Stimulated activated naive CD4-positive, alpha-beta T cell treated with Interleukin-2 at 50 U/mL for 16 hours (primary cell): ENCODE data around the gene HPCAL1.

Experiments
- DNase-seq: peaks from one replicate; lab custom pipeline; 2025; lab: John Stamatoyannopoulos, UW

Gene HPCAL1

DNA sequence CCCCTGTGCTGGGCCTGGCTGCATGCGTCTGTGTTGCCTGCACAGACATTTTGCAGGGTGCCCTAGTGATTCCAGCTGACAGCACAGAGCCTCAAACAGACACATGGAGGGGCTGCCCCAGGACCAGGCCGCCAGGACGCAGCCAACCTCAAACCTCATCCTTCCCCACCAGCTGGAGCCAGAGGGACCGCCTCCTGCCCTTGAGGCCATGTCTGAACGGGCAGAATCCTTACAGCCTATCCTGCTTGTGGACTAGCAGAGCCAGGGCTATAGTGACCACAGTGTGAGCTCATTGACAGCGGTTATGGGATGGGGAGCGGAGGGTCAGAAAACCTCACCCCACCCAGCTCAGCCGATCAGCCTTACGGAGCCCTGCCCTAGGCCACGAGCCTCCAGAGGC, 123.0 kb downstream of the HPCAL1 start:
- no peak for DNase-seq

DNA sequence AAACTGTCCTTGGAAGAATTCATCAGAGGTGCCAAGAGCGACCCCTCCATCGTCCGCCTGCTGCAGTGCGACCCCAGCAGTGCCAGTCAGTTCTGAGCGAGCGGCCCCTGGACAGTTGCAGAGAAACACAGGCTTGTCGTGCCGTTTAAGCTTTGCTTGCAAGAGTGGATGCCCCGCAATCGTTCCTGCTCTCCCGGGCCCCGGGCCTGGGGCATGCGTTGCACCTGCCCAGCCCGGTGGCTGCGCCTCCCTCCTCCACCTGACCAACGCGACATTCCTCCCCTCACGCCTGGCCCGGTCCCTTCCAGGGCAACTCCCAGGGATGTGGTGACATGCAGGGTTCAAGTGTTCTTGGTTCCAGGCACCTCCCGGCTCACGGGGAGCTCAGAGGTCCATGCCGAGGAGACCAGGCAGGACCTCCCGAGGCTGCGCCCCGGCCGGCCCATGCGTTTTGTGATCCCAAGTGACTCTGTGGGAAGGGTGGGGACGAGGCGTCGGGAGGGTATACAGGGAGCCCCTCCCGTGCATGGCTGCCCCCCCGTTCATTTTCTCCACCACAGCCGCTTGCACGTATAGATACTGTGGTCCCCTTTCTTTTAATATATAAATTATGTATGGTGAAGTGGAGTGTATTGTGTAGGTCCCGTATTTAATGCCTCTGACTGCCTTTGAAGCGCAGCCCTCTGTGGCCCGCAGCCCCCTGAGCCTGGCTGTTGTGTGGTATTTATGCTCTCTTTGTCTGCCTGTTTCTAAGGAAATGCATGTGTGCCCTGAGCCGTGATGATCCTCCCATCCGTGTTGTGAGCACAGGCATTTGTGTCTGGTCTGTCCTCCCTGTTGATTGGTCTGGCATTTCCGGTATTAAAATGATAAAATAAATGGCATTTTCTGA, 124.3 kb downstream of the HPCAL1 start:
- no peak for DNase-seq

DNA sequence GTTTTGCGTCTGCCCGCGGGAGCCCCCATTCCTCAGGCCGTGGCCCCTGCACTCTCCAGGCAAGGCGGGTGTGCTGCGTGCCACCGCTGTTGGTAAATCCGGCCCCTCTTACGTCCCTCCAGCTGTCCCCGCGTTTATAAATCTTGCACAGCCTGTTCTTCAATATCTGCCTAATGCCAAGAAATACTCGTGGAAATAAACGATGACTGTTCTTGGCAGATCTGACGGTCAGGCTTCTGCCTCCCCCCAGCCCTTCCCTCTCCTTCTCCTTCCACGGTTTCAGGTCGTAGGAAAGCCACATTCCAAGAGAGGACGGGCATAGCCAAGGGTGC, 124.9 kb downstream of the HPCAL1 start:
- DNase-seq, result no peak

DNA sequence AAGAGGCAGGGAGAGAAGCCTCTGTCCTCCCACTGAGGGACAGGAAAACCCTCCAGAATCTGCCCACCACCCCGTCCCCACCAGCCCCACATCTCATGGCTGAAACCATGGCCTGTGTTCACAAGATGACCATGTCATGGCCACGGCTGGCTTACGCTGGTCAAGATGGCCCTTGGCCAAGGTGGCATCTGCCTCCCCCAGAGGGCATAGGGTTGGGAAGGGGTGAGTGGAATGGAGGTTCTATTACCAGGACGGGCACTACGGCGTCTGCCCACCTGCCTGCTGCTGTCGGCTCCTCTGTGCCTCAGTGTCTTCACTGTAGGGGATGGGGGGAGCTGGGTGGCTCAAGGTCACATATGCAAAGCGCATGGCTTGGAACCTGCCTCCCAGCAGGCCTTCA, 125.7 kb downstream of the HPCAL1 start:
- DNase-seq, result no peak

DNA sequence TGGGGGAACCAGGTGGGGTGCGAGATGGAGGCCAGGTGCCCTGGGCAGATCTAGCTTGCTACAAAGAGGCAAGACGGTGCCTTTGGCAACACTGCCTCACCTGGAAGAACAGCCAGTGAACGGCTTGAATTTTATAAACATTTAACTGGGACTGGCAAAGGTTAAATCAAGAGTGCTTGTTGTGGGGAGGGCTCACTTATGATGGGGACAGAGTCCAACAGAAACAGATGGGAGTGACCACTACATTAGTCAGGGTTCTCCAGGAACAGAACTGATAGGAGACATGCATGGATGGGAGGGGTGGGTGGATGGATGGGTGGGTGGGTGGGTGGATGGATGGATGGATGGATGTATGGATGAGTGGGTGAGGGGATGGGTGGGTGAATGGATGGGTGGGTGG, 126.2 kb downstream of the HPCAL1 start:
- no peak for DNase-seq

DNA sequence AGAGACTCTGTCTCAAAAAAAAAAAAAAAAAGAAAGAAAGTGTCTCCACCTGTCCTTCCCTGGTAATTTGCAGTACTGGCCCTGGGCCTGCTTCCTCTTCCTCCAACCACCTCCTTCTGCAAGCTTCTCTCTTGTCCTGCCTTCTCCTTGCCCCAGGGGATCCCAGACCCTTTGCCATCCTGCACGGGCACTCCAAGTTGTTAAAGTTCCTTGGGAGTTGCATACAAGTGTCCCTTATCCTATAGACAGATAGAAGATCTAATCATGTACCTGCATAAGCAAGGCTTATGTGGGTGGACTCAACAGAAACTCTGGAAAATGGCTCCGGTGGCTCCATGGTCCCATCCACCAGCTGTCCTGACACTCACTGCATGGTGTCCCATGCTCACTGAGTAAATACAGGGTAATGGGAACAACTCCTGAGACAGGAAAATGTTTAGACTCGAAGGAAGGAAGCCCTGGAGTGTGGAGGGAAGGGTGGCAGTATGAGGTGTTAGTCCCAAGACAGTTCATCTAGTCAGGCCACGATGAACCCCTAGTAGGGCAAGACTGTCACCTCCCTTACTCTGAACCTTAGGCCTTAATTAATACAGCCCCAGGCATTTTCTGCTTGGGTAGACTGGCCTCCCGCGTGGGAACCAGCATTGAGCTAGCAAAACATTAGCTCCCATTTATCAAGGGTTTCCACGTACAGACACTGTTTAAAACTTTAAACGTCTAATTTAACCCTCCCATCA, 128.3 kb downstream of the HPCAL1 start:
- no peak for DNase-seq

DNA sequence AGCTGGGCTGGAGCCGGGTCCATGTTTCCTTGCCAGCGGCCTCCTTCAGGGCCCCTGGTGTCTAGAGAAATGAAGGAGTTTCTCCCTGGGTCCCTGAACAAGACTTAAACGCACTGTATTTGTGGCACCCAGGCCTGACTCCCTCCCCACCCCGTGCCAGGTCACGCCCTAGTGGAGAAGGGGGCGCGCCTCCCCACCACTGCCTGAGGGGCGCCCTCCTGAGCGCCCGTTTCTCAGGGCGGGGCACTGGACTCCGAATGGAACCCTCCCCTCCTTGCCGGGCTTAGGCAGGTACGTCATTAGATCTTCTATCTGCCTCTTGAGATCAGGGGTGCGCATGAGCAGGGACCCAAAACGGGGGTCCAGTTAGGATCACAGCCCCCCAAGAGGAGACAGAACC, 129.1 kb downstream of the HPCAL1 start:
- DNase-seq, result no peak

DNA sequence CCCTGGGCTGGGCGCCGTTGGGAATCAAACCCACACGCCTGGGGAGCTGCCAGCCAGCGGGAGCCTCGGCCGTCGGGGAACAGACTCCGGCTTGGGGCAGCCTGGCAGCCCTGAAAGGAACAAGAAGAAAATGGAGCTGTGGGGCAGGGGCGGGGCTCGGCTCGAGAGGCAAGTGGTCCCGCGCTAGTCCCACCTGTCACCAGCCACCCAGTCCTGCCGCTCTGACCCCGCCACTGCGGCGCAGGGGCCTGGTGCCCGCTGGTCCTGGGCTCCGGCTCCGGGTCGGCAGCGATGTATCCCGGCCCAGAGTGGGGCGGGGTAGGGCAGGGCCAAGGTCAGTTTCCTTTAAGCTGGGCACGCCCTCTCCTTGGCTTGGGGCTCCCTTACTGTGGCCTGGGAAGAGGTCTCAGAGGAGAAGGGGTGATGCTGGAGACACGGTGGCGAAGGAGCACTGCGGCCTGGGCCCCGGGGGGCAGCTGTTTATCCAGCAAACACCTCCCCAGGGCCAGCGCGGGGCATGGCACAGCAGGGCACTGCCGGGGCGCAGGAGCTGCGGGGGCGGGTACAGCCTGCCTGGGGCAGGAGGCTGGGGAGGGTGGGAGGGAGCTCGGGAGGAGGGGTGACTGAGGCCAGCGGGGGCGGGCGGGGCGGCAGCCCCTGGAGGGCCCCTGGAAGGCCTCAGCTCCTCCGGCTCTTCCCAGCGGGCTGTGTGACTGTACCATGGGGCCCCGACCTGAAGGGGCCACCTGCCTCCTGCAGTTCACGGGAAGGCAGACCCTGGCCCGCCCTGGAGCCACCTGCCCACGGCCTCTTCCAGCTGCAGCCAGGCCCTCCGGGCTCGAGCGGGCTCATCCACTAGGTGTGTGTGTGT, 129.8 kb downstream of the HPCAL1 start:
- no peak for DNase-seq

DNA sequence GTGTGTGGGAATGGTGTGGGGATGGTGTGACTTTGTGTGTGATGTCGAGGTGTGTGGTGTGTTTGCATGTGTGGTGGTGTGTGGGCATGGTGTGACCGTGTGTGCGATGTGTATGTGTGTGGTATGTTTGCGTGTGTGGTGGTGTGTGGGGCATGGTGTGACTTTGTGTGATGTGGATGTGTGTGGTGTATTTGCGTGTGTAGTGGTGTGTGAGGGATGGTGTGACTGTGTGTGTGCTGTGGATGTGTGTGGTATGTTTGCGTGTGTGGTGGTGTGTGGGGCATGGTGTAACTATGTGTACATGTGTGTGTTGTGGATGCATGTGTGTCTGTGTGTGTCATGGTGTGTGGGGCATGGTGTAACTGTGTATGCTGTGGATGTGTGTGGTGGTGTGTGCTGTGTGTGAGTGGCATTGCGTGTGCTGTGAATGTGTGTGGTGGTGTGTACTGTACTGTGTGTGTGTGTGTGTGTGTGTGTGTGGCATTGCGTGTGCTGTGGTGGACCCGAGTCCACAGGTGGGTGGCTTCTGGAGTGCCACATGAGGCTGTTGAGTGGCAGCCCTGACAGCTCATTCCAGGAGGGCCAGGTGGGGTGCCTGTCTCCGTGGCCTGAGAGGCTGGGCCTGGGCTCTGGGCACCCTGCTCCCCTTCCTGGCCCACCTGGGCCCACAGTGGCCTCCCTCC, 130.7 kb downstream of the HPCAL1 start:
- no peak for DNase-seq

DNA sequence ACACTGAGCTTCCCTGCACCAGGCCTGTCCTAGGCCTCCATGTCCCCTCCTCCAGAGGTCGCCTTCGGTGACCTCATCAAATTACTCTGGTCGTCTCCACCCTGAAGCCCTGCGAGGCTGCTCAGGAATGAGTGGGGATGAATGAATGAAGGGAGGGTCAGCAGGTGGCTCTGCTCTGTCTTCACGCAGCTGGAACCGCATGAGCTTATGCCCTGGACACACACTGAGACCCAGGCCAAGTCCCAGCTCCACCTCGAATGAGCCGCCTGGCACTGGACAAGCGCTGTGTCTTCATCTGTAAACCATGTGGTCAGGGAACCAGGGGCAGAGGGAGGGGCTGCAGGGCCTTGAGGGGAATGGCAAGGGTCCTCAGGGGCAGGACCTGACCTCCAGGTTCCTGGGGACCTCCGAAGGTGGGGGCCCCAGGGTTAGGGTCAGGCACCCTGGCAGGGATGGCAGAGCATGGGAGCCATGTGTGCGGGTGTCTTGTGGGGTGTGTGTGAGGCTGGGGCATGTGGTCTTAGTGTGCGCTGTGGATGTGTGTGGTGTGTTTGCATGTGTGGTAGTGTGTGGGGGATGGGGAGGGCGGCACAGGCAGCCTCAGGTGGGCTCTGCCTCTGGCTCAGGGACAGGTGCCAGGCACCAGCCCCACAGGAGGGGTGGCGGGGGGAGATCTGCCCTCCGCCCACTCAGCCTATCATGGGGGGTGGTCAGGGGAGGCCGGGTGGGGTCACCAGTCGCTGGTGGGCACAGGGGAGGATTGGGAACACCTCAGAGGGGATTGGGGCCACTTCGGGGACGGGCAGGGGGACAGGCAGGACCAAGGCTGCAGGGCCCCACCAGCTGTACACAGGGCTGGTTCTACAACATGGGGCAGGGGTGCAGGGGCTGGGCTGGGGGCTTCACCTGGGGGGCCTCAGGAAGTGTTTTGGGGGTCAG, 131.5 kb downstream of the HPCAL1 start:
- DNase-seq, result no peak

DNA sequence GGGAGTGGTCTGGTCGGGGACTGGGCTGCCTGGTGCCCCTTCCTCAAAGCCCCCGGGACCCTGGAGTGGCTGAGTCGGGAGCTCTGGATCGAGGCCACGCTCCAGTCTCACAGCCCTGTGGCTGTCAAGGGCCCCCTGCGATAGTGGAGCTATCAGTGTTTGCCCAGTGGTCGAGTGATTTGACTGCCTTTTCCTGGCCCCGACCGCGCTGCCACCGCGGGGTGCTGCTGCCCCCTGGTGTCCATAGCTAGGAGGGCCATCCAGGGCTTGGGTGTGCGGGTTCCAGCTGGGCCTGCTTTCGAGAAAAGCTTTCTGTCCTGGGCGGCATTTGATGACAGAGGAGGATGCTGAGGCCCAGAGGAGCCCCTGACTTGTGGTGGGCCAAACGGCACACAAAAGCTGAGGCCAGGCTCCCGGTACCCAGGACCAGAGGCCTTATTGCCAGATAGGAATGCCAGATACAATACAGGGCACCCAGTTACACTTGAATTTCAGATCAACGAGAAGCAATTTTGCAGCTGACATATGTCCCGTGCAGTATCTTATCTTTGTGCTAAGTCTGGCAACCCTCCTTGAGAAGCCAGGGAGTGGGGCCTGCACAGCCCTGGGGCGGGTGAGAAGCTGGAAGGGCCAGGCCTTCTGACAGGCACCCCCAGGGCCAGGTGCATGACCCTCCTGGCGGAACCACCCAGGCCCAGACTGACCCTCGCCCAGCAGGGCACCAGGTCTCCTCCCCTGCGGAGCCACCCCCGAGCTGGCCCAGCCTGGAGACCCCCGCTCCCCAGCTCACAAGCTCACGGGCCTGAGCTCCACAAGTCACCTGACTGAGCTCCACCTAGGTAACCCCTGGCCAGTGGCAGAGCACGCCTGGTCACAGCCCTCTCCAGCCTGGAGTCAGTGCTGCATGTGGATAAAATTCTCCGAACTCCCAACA, 132.4 kb downstream of the HPCAL1 start:
- DNase-seq, result peak; percentile 52

DNA sequence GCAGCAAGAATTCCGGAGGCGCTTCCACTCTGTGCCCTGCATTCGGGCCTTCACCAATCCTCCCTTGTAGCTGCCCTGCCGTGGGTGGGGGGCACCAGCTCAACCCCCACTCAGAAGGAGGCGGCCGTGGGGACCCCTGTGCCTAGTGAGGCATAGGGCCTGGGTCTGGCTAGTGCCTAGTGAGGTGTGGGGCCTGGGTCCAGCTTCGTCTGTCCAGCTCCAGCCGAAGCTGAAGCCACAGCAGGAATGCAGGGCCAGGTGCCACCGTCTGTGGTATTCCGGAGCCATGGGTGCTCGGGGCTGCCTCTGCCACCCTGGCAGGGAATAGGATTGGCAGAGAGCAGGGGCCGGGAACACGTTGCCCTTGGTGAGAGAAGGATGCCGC, 133.1 kb downstream of the HPCAL1 start:
- DNase-seq, result no peak

DNA sequence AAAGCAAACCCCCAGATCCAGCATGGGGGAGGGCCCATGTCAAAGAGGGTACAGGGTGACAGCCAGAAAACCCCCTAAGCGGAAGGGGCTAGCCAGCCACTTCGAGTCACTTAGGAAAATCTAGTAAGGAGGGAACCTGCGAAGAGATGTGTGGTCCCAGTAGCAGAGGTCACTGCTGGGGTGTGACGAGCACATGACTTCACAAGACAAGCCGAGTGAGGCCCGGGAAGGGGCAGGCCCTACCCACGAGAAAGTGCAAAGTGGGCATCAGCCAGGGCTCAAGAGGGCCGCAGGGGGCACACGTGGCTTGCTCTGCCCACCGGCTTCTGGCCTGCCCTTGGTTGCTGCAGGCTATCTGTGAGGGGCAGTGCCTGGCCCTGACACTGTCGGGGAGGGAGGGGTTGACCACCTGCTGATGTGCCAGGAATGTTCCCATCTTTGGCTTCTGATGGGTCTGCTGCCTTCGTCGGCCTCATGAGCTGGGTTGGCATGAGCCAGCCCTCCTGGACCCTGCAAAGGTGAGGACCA, 133.9 kb downstream of the HPCAL1 start:
- DNase-seq, result no peak

DNA sequence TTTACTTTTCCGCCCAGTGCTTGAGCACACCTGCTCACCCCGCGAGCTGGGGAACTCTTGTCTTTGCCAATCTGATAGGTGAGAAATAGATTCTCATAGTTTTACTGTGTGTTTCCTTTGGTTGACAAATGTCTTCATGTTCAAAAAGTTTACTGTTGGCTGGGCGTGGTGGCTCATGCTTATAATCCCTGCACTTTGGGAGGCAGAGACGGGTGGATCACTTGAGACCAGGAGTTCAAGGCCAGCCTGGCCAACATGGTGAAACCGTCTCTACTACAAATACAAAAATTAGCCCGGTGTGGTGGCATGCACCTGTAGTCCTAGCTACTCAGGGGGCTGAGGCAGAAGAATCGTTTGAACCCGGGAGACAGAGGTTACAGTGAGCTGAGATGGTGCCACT, 135.1 kb downstream of the HPCAL1 start:
- DNase-seq, result no peak

DNA sequence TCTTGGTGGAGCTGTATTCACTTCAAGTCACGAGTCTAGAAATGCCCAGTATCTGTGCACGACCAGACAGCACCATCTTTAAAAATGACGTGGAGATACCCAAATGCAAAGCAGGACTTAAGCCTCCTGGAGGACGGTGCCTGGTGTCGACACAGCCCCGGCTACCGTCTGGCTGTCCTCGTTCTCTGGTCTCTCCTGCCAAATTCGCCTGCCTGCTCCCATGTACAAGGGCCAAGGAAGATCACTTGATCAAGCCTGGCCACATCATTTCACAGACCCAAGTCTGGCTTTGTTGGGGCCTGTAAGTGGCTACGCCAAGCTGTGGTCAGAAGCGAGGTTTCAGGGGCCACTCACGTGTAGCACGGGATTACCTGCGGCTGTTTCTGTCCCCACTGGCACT, 136.0 kb downstream of the HPCAL1 start:
- DNase-seq, result no peak

DNA sequence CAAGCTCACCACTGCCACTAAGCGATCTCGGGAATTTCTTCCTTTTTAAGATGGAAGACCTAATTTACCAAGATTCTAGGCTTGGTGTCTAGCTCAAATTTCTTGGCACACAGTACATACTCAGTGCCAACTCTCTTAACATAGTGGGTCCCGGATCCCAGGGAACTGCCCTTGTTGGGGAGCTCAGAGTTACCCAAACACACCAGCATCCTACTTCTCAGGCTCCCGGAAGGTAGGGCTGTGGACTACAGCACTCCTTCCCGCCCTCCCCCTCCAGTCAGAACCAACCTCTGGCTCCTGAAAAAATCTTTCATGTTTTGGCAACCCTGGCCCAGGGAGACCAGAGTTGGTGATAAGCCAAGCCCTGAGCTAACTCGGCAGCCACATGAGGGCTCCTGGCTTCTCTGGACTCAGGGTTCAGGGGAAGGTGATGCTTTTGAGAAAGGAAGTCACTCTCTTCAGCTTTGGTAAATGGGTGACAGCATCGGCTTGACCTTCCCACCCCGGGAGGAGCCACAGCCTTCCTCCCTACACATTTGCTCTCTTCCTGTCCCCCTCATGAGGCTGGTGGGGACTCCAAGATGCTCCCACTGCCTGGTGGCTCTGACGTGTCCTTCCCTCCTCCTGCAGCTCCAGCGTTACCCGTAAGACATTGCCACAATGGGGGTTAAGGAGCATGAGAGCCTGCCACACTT, 136.6 kb downstream of the HPCAL1 start:
- no peak for DNase-seq

DNA sequence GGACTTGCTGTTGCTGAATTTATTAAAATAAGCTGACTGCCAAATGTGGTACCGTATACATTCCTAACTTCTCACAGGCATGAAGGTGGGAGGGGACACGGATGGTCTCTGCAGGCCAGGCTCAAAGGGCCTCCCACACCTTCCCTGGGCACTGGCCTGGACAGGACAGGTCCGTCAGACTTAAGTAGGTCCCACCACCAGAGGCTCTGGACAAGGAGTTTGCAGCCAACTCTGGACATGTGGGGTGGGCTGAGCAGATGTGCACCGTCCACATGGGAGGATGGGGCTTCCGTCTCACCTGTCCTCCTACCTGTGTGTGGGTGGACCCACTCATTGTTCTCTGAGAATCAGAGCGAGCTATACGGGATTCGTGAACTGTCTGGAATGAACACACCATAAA, 137.3 kb downstream of the HPCAL1 start:
- DNase-seq, result no peak

DNA sequence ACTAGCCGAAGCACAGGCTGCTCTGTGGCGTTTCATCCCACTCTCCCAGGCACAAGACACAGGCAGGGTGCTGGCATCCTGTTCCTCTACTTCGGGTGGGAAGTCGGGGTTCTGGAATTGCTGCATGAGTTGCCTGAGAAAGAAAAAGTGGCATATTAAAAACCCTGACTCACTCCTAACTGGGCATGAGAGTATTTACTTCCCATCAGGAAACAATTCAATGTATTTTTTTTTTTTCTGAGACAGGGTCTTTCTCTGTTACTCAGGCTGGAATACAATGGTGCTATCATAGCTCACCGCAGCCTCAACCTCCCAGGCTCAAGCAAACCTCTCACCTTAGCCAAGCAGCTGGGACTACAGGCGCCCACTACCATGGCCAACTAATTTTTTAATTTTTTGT, 138.0 kb downstream of the HPCAL1 start:
- DNase-seq, result no peak

DNA sequence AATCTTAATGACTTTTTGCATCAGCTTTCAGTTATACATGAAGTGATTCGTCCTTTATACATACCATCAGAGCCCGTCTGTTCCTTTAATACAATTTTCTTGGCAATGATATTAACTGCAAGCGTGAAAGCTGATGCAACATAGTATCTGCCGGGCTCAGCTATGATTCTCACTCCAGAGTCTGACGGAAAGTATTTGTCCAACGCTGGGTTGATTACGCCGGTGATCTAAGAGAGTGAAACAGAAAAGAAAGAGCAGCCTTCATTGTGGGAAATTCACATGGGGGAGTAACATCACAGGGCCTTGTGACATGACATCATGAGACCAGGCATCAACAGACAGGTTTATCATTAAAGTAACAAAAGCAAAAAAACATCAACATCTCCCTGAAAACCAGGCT, 139.2 kb downstream of the HPCAL1 start:
- DNase-seq, result no peak
